Endothelial cell of umbilical vein (primary cell): ENCODE data around the gene MMP23B. TPM values are rescaled to one million over a fixed set of nuclear protein-coding genes. Genes with fewer than 3 reads are reported as not detected.
A peak's percentile ranks its signal among the peaks of the same experiment; 100 is the strongest.
"Not testable (repeated sequence)": the region's sequence is repeated elsewhere in the genome, so short reads cannot be mapped to it uniquely, and the experiment has no call there.

ENCODE experiments used
- BruUV-seq: library from RNA; stranded (reverse); fragments of 400-500 nt; replicated peaks from 2 replicates; lab custom pipeline; 2021; lab: Mats Ljungman, UMichigan
- CTCF ChIA-PET: fragments of 300-600, 350-600 bp; sonication (Branson Sonifier 250); formaldehyde crosslinking; loops from one replicate; lab custom pipeline; 2021; ENCODE audit warnings: antibody characterized with exemption, inconsistent platforms; lab: Charles Lee
- POLR2A ChIA-PET: fragments of 300-600, 350-600 bp; sonication (Branson Sonifier 250); formaldehyde crosslinking; loops from one replicate; lab custom pipeline; 2021; ENCODE audit warnings: antibody characterized with exemption, inconsistent platforms; lab: Charles Lee
- DNase-seq: peaks from one replicate; pipeline ENCODE4 v3.0.0-alpha.2; 2011; ENCODE audit warnings: low read depth, low spot score
- FAIRE-seq: peaks from 2 replicates; lab custom pipeline; 2011; peaks lifted over from hg19 to GRCh38; lab: Jason Lieb, UNC
- H2AFZ ChIP-seq: 2 replicates; pipeline ENCODE4 v1.6.0; 2012; ENCODE audit warnings: low read depth, low read length, control low read depth, inconsistent platforms
- H3K27ac ChIP-seq: 2 replicates; pipeline ENCODE4 v1.5.1; 2011; ENCODE audit warnings: low read depth, mild to moderate bottlenecking, control low read depth, low read length, moderate library complexity; ENCODE audit not compliant: insufficient read depth
- H3K27me3 ChIP-seq, 2 experiments: 2 replicates each; pipeline versions ENCODE4 v1.6.0 to v1.6.1; 2011; ENCODE audit warnings: low read length in 2 of 2, mixed read lengths in 1 of 2; ENCODE audit not compliant: control insufficient read depth in 2 of 2, insufficient read depth in 2 of 2
- H3K36me3 ChIP-seq, 2 experiments: 2 replicates in 1 of 2; 3 replicates in 1 of 2; pipeline ENCODE4 v1.5.1; 2011; ENCODE audit warnings: low read length in 2 of 2, mild to moderate bottlenecking in 1 of 2, moderate library complexity in 1 of 2; ENCODE audit not compliant: control insufficient read depth in 2 of 2, insufficient read depth in 2 of 2; ENCODE audit errors: extremely low read depth in 1 of 2
- H3K4me1 ChIP-seq: 3 replicates; pipeline ENCODE4 v1.5.1; 2011; ENCODE audit warnings: mild to moderate bottlenecking, low read length; ENCODE audit not compliant: control insufficient read depth, insufficient read depth; ENCODE audit errors: extremely low read depth
- H3K4me2 ChIP-seq: 2 replicates; pipeline ENCODE4 v1.6.1; 2011; ENCODE audit warnings: low read length, control low read depth, mixed read lengths; ENCODE audit not compliant: insufficient read depth
- H3K4me3 ChIP-seq, 3 experiments: fragments of 200-600 bp in 1 of 3; sonication (generic), shearing (Covaris generic) in 1 of 3; replicated peaks in 1 of 3; 2 replicates each; pipeline ENCODE4 v1.5.1; 2011 to 2016; ENCODE audit warnings: control low read depth in 3 of 3, low read length in 3 of 3, mild to moderate bottlenecking in 2 of 3, inconsistent platforms in 1 of 3, low read depth in 1 of 3, moderate library complexity in 1 of 3; ENCODE audit not compliant: insufficient read depth in 1 of 3
- H3K79me2 ChIP-seq: 2 replicates; pipeline ENCODE4 v1.6.0; 2012; ENCODE audit warnings: low read length, inconsistent platforms; ENCODE audit not compliant: control insufficient read depth, insufficient read depth
- H3K9ac ChIP-seq: replicated peaks from 2 replicates; pipeline ENCODE3; 2011; ENCODE audit warnings: low read length, control low read depth; ENCODE audit not compliant: insufficient read depth; ENCODE audit errors: extremely low read depth
- H3K9me1 ChIP-seq: replicated peaks from 3 replicates; pipeline ENCODE4 v1.6.0; 2011; ENCODE audit warnings: mild to moderate bottlenecking, low read length; ENCODE audit not compliant: control insufficient read depth, insufficient read depth; ENCODE audit errors: extremely low read depth
- H3K9me3 ChIP-seq: replicated peaks from 2 replicates; pipeline ENCODE4 v1.5.1; 2012; ENCODE audit warnings: low read length, inconsistent platforms; ENCODE audit not compliant: control insufficient read depth, insufficient read depth
- H4K20me1 ChIP-seq: replicated peaks from 2 replicates; pipeline ENCODE3; 2011; ENCODE audit warnings: mild to moderate bottlenecking, low read length; ENCODE audit not compliant: control insufficient read depth, insufficient read depth; ENCODE audit errors: extremely low read depth
- JUN ChIP-seq: IDR thresholded peaks from 2 replicates; pipeline ENCODE4 v1.6.1; 2011; ENCODE audit warnings: borderline replicate concordance, low read depth; ENCODE audit not compliant: insufficient read length, insufficient read depth
- MYC ChIP-seq: IDR thresholded peaks from one replicate; pipeline ENCODE4 v1.6.1; 2011; ENCODE audit warnings: mild to moderate bottlenecking, low read depth, low read length
- dilution Hi-C: fragments of 300-500 bp; cut with MboI; formaldehyde crosslinking; loops from one replicate; pipeline ENCODE4 v1.15.0; 2019; ENCODE audit warnings: low sequenced_read_pairs; ENCODE audit not compliant: extremely low pct_ligation_motif_present
- intact Hi-C: fragments of 100-400 bp; cut with micrococcal nuclease; formaldehyde crosslinking; loops from one replicate; pipeline ENCODE4 v1.10.0; 2022
- polyA plus RNA-seq, 4 experiments: library from polyadenylated mRNA; depleted of rRNA in 3 of 4; stranded (reverse) in 3 of 4; unstranded in 1 of 4; fragments of >200 nt; gene quantifications; 2 replicates each; pipeline versions ENCODE4 v1.2.1 to v1.2.3, GENCODE V29; 2011 to 2012; ENCODE audit warnings: missing spikeins in 1 of 4
- total RNA-seq: library from RNA; stranded (reverse); gene quantifications from 2 replicates; pipeline ENCODE4 v1.2.3, GENCODE V29; 2021

Gene MMP23B
- total and polyA plus RNA-seq, 2 donors (not counting 3 experiments of a cell fraction or from before 2014, with no cell fraction given), result 0.62 to 5.3 TPM

- ChIA-PET CTCF (no interaction called here), POLR2A (no interaction called here)
- DNase-seq (no peak), FAIRE-seq (peak; percentile 38)
- Histone ChIP-seq H2AFZ (no peak overlapping the region), H3K4me3 (no peak overlapping the region), H3K36me3 (no peaks in the 10 kb centered on the region), H3K79me2 (no peaks in the 10 kb centered on the region), H3K27ac (no peak overlapping the region), H3K27me3 (peaks cover 14 to 22% of the 10 kb centered on the region in 2 experiments), H3K9me1 (no peaks in the 10 kb centered on the region), H4K20me1 (no peaks in the 10 kb centered on the region), H3K9me3 (no peaks in the 10 kb centered on the region), H3K4me2 (no peak overlapping the region), H3K4me1 (no peaks in the 10 kb centered on the region), H3K9ac (no peak overlapping the region)
- intact Hi-C loops (no loop called here), dilution Hi-C loops (no loop called here)
- no TSS peak for BruUV-seq
- TF ChIP-seq JUN (no peak), MYC (no peak)
Observed at GRCh38 chr1:1594602-1595260, 37.2 kb upstream of the MMP23B start.

GRCh38 chr1:1595341-1595740, 36.6 kb upstream of the MMP23B start:
- peaks cover 14 to 24% of the 10 kb centered on the region in 2 experiments for H3K27me3 ChIP-seq
- POLR2A ChIA-PET, FAIRE-seq, H3K79me2 ChIP-seq, H3K36me3 ChIP-seq, CTCF ChIA-PET, H3K9me3 ChIP-seq, H2AFZ ChIP-seq, H3K9ac ChIP-seq, H3K4me2 ChIP-seq, H3K4me3 ChIP-seq, dilution Hi-C loops, H3K27ac ChIP-seq, DNase-seq, H3K4me1 ChIP-seq, BruUV-seq, H3K9me1 ChIP-seq, H4K20me1 ChIP-seq, intact Hi-C loops: not testable (repeated sequence)
